Measurements from ENCODE around the gene GPX2.

The GPX2 gene

GRCh38 chr14:64960762-64961276, 18.3 kb upstream of the GPX2 start:
- no peak for DNase-seq (ENCODE audit: low spot score)

GRCh38 chr14:64958743-64959142, 16.2 kb upstream of the GPX2 start:
- DNase-seq (ENCODE audit: low spot score) = no peak

DNA sequence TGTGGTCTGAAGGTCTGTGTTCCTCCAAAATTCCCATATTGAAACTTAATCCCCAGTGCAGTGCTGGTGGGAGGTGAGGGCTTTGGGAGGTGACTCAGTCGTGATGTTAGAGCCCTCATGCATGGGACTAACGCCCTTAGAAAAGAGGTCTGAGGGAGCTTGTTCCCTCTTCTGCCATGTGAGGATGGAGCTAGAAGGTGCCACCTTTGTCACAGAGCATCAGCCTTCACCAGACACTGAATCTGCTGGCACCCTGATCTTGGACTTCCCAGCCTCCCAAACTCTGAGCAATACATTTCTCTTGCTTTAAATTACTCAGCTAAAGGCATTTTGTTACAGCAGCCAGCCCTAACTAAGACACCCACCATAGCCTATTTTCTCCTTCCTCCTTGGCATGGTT, 15.7 kb upstream of the GPX2 start:
- no peak for DNase-seq (ENCODE audit: low spot score)

GRCh38 chr14:64956697-64957406, 14.3 kb upstream of the GPX2 start:
- DNase-seq (ENCODE audit: low spot score) = no peak

GRCh38 chr14:64955297-64955696, 12.8 kb upstream of the GPX2 start:
- DNase-seq (ENCODE audit: low spot score) = no peak

DNA sequence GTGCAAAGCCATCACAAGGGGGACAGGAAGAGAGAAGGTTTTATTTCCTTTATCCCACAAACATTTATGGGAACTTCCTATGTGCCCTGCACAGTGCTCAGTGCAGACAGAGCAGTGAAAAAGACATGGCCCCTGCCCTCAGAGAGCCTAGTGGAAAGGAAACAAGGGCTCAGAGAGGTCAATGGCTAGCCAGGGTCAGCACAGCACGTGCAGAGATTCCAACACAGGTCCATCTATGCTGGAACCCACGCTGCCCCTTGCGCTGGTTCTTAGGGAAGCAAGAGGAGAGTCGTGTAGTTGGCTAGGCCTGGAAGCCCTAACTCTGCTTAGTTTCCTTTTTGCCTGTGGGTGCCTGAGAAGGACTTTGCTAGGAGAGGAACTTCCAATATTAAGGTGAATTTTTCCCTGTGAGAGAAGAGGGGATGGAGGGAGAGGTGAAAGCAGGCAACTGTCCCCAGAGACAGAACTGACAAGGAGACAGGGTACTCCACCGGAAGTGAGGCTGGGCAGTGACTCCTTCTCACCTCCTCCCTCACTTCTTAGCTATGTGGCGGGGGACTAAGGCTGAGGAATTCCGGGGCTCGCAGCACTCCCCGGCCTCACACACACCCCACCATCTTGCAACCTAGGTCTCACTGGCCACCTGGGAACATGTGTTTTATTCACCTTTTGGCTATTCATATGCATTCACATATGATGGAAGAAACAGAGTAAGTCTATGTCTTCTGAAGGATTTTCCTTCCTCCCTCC, 12.1 kb upstream of the GPX2 start:
- DNase-seq (ENCODE audit: low spot score) = no peak

GRCh38 chr14:64953661-64954060, 11.1 kb upstream of the GPX2 start:
- no peak for DNase-seq (ENCODE audit: low spot score)

- DNase-seq (ENCODE audit: low spot score) = no peak
Measured at GRCh38 chr14:64953310-64953654, 10.7 kb upstream of the GPX2 start.

GRCh38 chr14:64952598-64953309, 10.2 kb upstream of the GPX2 start:
- no peak for DNase-seq (ENCODE audit: low spot score)

DNA sequence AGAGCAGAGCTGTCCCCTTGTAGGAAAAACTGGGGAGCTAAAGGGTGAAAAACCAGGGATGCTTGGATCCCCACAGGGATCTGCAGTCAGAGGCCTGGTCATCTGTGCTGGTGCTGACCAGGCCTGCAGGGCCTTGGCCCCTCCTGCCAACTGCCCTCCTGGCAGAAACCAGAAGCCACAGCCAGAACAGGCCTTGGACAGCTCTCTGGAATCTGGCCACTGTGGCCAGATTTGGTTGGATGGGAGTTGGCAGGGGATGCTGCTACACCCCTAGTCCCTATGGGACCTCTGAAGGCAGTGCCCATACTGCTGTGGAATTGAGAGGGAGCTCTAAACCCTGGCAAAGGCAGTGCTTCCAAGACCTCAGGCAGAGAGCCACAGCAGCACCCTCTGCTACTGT, 9.2 kb upstream of the GPX2 start:
- no peak for DNase-seq (ENCODE audit: low spot score)

DNA sequence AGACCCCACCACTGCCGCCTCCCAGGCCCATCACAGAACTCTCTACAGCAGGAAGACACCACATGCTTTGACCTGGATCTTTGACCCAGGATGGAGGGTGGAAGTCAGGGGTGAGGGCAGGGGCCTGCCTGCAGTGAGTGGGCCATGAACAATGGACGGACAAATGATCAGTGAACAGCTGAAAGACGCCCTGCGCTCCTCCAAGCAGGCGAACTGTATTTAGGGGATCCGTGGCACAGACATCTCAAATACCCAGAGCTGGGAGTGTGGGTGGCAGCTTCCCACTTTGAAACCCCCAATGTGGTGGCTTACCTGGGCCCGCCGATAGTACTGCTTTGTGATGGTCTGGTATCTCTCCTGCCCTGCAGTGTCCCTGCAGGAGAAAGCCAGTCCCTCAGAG, 8.7 kb upstream of the GPX2 start:
- DNase-seq (ENCODE audit: low spot score) = no peak

DNA sequence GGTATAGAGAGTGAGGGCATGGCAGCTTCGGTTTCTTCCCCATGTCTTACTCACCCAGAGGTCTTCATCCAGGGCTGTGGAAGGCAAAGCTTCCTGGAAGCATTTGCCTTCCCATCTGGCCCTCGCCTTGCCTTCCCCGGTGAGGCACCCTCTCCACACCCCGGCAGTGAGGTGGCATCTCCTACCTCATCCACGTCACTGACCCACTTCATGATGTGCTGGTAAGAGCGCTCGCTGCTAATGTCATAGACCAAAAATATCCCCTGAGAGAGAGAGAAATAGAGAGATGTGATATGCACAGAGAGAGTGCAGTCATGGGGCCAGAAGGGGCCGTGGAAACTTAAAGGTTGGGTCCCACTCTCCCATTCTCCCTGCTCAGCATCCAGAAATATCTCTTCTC, 8.3 kb upstream of the GPX2 start:
- no peak for DNase-seq (ENCODE audit: low spot score)

DNA sequence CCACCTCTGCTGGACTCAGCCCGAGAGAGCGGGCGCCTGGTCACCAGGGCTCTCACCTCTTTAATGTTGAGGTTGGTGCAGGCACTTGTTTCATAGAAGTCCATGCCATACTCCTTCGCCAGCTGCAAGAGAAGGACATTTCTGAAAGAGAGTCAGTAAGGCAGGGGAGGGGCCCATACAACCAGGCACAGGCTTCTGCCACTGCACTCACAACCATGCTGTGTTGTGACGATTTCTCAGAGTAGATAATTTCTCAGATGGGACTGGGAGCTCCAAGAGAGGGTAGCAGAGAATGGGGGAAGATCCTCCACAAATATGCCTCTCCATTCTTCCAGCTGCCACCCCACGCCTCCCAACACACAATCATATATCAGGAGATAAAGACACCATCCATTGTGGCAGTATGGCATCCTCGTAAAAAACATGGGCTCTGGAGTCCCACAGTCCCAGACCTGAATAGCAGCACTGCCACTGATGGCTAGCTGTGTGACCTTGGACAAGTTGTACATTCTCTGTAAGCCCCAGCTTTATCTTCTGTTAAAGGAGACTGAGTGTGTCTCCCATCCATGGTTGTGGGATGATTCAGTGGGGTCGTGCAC, 6.2 kb upstream of the GPX2 start:
- DNase-seq (ENCODE audit: low spot score) = no peak

DNA sequence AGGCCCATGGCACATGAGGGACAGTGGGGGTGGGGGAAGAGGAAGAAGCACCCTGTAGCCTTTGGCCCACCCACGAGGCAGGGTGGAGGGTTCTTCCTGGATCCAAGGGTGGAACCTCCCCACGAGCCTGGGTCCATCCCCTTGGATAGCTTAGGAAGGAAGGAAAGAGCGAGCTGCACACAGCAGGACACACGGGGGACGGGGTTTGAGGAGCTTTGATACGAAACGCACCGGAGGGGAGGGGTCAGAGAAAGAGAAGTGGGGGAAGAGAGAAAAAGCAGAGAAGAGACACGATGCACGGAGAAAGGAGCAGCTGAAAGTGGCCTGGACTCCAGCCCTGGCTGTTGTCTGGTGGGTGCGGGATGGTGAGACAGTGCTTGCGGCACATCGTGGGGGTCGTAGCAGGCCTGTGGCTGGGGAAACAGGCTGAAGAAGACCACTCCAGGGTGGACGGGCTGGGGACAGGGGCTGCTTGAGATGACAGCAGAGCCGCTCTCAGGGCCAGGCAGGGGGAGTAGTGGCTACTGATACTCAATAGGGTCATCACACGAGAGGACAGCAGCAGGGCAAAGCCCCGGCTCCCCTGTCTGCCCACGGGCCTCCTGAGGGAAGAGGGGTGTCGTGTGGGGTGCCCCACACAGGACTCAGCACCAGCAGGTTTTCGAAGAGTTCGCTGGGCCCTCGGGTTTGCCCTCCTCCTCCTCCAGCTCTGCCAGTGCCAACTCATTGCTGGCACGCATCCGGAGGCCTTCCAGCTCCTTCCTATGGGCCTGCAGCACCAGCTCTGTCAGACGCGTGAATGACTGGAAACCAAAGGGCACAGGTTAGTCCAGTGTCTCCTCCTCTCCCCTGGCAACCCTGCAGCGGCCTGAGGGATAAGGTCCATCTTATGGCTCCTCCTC, 5.4 kb upstream of the GPX2 start:
- DNase-seq (ENCODE audit: low spot score) = no peak

DNA sequence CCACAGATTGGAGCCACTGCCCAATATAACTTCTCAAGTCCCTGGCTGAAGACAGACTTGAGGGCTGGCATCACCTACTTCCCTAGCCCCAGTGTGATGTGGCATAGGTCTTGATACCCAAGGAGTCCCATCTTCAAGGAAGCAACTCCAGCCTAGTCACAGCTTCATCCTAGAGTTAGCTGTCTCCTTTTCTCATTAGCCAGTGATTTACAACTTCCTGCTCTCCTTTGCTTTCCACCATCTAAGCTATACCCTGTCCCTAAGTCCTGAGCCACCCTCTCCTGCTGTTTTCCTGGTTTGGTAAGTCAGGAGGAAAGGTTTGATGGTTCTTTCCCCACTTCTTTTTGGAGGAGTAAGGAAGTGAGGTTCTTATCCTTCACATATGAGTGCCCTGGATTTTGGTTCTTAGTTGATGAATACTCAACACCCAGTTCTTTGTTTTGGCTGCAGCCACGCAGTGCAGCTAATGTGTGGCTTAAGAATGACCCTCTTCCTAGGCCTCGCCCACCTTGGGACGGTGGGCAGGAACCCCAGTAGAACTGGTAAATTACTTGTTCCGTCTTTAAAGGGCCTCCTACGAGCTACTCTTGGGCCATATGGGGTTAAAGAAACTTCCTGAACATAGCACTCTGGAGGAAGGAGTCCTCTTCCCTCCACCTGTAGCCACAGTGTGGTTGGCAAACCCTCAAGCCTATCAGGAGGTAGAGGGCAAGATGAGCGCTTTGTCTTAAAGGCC, 3.9 kb upstream of the GPX2 start:
- no peak for DNase-seq (ENCODE audit: low spot score)

DNA sequence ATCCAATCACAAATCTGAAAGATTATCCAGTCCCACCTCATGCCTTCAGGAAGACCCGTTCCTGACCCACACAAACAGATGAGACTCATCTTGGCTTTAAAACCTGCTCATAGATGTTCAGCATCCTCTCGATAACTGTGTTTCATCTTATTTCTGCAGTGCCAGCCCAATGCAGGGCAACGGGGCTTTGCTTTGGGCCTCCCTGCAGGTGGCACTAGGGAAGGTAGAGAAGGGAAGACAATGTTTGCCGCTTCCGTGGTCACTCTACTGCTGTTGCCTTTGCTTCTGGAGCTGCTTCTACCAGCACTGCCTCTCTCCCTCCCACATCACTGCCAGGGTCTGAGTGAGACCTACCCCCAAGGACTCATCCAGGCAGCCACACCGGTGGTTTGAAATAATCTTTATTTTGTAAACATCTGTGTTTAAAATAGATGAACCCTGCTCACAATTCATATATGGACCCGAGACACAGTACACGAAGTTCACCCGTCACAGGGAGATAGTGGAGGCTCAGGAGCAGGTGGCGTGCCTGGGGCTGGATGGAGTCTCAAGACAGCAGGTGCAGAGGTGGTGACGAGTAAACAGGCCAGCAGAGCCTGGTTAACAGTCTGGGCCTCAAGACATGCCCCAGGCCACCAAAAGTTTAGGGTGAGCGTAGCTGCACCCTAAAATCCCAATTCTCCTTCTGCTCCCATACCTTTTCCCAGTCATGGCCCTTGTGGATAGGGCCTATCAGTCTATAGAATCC, 3.1 kb upstream of the GPX2 start:
- no peak for DNase-seq (ENCODE audit: low spot score)

- DNase-seq (ENCODE audit: low spot score) = no peak
Measured at GRCh38 chr14:64944861-64945260, 2.3 kb upstream of the GPX2 start.

DNA sequence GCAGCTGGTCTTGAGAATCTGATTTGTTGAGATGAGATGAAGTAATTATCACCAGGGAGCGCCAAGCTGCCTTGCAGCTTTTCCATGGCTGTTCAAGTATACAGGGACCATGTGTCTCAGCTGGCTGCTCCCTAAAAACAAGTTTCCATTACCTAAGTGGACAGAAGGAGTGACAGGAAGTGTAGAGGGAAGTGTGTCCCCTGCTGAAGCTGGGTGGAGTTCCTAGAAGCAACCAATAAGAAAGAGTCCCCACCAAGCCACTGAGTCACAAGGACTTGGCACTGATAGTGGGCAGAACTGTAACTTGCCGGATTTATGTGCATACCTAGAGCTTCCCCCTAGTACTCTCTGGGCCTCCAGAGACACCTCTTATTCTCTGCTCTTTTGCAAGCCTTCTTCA, 1.5 kb upstream of the GPX2 start:
- DNase-seq (ENCODE audit: low spot score) = no peak

GRCh38 chr14:64943556-64943955, 1.0 kb upstream of the GPX2 start:
- no peak for DNase-seq (ENCODE audit: low spot score)

DNA sequence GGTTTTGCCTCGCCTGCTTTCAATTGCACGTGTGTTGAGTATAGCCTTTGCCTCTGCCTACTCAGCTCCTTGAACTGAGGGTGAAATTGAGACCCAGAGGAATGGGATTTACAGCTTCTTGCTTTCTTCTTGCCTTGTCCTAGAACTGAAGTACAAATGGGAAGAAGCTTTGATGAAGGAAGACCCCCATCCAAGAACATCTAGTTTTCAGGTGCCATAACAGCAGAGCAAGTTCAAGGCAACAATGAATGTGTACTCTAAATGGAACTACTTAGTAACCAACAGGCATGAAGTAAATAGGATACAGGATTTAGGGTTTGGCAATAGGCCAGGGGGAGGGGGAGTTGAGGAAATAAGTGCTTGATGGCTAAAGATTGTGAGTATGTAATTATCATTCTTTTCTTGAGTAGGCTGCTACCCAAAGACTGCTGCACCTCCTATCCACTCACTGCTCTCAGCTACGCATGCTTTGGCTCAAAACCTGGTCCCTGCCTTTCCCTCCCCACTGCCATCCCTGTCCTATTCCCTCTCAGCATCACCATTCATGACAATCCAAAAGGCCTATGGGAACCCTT, 2.1 kb downstream of the GPX2 start:
- no peak for DNase-seq (ENCODE audit: low spot score)

Data from AG08395 (cell line).